HG02870 (cell line): ENCODE results near the gene UBAP2L.
"Not testable (repeated sequence)": the region's sequence is repeated elsewhere in the genome, so short reads cannot be mapped to it uniquely, and the experiment has no call there.

Experiments
- ATAC-seq: cut with Tn5 transposase; IDR thresholded peaks from one replicate; pipeline ENCODE4 v1.9.1; 2021; ENCODE audit warnings: mild to moderate bottlenecking, moderate library complexity; ENCODE audit not compliant: unreplicated experiment

UBAP2L gene

GRCh38 chr1:154199563-154199879 is 21.2 kb upstream of the UBAP2L start:
- no peak for ATAC-seq

GRCh38 chr1:154205778-154206177 is 15.0 kb upstream of the UBAP2L start:
- ATAC-seq, result not testable (repeated sequence)

DNA sequence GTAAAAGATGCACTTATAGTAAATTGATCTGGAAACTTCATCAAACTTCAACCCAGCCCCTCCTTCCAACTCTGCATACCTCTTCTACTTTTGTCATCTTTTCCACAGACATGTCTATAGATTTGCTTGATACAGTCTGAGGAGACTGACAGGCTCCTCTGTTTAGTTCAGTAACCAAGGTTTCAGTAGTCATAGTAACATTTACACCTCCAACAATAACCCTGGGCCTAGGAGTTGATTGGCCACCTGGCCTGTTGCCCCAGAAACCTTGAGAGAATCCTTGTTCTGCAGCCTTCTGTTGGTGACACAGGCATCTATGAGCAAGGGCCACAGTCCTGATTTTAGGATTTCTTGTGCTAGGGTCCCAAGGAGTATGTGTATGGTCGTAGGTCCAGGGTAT is 14.6 kb upstream of the UBAP2L start, which contains the start of gene CFAP141:
Gene CFAP141, minus strand, starts transcription at position 138 of the 400 bp plus-strand sequence. Its CDS starts 26 bp downstream, at position 112.
- no peak for ATAC-seq

GRCh38 chr1:154207262-154207661 is 13.5 kb upstream of the UBAP2L start:
- ATAC-seq, result no peak

DNA sequence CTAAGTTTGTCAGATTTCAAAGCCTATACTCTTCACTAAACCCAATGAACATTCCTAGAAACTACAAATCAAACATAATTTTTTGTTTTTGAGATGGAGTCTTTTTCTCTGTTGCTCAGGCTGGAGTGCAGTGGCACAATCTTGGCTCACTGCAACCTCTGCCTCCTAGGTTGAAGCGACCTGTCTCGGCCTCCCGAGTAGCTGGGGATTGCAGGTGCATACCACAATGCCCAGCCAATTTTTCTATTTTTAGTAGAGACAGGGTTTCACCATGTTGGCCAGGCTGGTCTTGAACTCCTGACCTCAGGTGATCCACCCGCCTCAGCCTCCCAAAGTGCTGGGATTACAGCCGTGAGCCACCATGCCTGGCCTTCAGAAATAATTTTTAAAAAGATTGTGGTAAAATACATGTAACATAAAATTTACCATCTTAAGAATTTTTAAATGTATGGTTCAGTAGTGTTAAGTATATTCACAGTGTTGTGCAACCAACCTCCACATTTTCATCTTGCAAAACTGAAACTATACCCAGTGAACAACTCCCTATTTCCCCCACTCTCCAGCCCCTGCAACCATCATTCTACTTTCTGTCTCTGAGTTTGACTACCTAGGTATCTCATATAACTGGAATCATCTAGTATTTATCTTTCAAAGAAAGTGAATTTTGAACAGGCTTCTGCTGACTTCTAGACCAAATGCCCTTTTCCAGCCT is 11.9 kb upstream of the UBAP2L start:
- no peak for ATAC-seq

DNA sequence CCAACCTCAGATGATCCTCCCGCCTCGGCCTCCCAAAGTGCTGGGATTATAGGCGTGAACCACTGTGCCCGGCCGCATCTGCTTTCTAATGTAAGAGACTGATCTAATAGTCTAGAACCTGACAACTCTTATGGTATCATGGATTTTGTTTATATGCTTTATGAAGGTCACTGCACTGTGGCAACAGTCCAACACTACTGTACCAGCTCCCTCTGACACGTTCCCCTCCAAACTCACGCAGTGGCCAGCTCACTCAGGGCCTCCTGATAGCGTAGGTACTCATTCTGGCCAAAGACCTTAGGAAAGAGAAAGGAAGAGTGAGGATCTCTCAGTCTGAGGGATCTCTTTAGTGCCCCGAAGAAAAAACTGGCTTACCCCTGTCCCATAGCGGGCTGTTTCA is 8.7 kb upstream of the UBAP2L start:
- no peak for ATAC-seq

DNA sequence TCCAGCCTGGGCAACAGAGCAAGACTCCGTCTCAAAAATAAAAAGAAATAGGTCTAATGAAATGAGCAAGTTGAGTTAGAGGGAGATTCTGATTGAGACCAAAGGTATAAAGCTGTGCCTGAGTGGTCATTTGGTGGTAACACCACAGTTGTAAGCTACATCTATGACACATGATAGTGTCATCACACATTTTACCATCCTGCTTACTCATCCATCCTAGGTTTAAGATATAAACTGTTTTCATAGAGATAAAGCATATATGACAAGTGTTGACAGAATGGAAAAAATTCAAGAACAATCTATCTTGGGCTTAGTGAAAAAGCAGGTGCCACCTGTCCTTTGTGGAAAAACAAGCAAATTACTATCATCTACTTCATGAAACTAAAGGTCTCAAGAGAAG is 7.5 kb upstream of the UBAP2L start:
- ATAC-seq, result no peak

- no peak for ATAC-seq
Observed at GRCh38 chr1:154218545-154218944, 2.2 kb upstream of the UBAP2L start.

DNA sequence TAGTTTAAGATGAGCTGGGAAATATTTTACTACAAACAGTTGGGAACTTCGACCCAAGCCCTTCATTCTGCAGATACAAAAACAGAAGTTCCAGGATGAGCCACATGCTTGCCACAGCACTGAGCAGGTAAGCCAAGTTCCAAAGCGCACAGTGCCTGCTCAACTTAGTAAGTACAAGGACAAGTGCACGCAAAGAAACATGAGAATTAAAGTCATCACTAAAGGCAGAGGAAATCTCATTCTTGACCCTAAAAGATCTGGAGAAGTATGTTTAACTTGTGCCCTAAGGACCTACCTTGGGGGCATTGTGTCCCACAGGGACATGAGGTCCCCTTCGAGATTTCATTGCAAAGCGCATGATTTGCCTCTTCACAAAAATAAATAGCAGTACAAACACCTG is 1.2 kb upstream of the UBAP2L start:
- ATAC-seq, result no peak

GRCh38 chr1:154220970-154221277 is 169 bp downstream of the UBAP2L start:
- ATAC-seq, result no peak

GRCh38 chr1:154221278-154222001 is 685 bp downstream of the UBAP2L start:
- peak; percentile 10 for ATAC-seq

DNA sequence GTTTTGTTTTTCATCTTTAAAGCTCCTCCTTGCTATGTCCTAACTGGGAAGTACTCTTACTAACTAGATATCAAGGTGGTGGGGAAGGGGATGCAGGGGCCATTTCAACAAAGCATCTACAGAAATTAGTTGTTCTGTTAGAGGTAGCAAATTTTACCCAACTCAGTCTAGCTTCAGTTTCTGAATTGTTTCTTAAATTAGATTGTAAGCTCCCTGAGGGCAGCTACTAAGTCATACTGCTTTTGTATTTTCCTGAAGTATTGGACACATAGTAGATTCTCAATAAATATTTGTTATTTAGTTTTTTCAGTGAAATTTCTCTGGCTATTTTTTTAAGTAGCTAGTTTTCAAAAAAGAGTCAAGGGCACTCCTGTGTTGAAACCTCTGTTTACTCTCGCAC is 1.8 kb downstream of the UBAP2L start:
- no peak for ATAC-seq

DNA sequence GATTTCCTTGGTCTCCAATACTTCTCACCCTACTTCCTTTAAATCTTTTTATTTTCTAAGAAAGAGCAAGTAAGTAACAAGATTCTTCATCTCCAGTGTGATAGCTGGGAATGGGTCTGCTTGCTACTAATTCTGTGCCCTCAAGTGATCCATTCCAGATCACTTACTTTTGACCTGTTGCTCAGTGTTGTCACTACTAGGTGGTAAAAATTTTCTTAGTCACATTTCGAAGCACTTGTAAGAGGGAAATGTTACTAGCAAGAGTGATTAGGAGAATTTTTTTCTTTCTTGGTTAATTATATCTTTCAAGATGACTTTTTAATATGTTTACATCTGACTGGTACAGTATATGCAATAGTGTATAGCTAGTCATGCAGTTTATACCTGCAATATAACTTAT is 2.2 kb downstream of the UBAP2L start:
- ATAC-seq, result no peak

DNA sequence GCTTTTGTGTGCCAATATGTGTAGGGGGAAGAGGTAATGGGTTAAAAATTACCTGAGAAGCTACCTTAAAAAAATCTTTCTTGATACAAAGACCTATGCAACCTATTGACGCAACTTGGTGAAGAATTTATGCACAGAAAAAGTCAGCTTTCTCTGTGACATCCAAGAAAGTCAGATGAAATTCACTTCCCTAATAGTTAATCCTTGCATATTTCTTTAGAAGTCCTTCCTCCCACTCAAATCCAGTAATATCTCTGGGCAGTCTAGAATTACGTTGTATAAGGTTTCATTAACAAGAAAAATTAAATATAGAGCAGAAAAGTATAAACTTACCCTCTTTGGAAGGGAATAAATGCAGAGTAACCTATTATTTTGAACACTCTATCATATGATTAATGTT is 2.9 kb downstream of the UBAP2L start:
- no peak for ATAC-seq

DNA sequence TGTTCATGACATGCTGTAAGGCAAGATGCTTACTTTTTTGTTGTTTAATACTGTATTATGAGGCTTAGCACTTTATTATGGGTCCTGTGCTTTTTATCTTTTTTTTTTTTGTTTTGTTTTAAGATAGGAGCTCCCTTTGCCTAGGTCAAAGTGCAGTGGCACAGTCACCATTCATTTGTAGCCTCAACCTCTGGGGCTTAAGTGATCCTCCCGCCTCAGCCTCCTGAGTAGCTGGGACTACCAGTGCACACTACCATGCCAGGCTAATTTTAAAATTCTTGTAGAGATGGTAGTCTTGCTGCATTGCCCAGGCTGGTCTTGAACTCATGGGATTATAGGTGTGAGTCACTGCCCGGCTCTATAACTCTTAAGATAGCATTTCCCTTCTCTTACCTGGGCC is 4.6 kb downstream of the UBAP2L start:
- no peak for ATAC-seq

- not testable (repeated sequence) for ATAC-seq
Observed at GRCh38 chr1:154231112-154231511, 10.4 kb downstream of the UBAP2L start.

DNA sequence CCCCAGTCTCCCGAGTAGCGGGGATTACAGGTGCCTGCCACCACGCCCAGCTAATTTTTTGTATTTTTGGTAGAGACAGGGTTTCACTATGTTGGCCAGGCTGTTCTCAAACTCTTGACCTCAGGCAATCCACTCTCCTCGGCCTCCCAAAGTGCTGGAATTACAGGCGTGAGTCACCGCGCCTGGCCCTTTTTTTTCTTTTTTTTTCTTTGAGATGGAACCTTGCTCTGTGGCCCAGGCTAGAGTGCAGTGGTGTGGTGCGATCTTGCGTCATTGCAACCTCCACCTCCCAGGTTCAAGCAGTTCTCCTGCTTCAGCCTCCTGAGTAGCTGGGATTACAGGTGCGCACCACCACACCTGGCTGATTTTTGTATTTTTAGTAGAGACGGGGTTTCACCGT is 12.4 kb downstream of the UBAP2L start:
- ATAC-seq, result not testable (repeated sequence)

DNA sequence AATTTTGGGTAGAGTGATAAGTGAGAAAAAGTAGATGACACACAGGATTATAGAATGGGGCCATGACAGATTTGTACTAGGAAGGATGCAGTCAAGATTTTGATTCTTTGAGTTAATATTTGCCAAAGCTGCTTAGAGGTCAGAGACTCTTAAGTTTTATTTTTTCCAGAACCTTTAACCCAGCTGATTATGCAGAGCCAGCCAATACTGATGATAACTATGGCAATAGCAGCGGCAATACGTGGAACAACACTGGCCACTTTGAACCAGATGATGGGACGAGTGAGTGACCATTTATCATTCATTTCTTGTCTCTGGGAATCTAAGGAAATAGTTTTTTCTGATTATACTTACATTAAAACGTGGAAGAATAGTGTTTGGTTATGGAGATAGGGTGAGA is 16.1 kb downstream of the UBAP2L start:
- no peak for ATAC-seq

DNA sequence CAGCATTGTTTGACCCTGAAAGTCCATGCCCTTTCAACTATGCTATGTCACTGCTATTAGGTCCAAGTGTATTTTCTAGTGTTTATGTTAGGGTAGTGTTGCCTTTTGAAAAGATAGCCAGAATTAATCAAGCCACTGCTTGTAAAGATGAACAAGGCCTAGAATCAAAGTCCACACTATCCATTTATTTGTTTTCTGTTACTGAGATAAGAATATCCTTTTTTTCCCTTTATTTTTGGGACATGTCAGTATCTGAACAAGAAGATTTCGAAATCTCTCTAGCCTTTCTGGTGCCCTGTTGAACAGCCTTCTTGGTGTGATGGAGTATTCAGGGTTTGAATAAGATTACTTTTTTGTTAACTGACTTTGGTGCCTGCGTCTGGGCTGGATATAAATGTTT is 16.7 kb downstream of the UBAP2L start:
- no peak for ATAC-seq

DNA sequence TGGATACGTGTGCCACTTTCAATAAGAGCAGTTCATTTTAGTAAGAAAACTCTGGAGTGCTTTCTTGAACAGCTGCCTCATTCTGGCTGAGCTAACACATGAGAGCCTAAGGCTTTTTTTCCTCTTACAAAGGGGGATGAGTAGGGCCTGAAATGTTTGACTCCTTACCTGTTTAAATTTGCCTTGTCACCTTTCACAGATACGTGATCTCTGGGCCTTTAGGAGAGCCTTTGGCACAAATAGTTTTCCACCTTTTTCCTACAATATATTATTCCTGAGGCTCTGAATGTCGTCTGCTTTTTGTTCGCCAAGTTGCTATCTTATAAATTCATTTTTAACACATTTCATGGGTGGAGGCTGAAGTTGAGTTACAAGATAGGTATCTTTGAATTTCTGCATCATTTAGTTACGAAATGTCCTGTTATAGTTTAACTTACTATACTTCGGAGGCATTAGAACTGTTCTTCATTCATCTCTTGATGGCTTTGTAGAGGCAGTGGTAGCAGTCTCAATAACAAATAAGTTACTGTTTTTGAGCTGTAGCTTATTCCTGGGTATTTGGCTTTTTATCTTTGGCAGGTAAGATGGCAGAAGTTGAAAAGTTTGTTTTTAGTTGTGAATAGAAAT is 17.2 kb downstream of the UBAP2L start:
- no peak for ATAC-seq

GRCh38 chr1:154239491-154239890 is 18.7 kb downstream of the UBAP2L start:
- no peak for ATAC-seq

DNA sequence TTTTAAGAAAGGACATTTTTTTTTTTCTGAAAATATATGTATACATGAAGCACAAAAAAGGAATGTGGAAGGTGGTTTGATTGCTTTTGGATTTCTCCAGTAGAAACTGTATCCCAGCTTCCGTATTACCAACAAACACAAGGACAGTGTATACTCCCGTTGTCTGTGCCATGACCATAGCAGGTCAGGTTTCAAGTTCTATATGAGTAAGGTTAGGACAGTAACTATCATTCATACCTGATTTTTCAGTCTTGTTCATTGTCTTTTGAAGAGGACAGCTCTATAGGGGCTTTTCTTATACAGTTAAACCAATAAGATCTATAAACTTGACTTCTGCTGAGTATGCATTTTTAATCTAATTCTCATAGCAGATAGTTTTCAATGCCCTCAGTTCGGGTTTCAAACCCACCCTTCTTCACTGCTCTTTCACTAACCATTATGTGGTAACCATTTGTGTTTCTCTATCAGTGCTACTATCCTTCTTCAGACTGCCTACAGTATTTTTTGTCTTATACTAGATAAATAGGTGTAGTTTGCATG is 19.6 kb downstream of the UBAP2L start:
- ATAC-seq, result no peak
